Heart right ventricle (tissue), 16 donors: ENCODE results near the gene URB2. TPM values are rescaled to one million over a fixed set of nuclear protein-coding genes. Genes with fewer than 3 reads are reported as not detected.
"Not testable (repeated sequence)": the region's sequence is repeated elsewhere in the genome, so short reads cannot be mapped to it uniquely, and the experiment has no call there.

Experiments used
- ATAC-seq, 8 donors: fragments of 200-7000 bp; cut with Tn5 transposase; one replicate each; pipeline ENCODE4 v1.9.1; 2020; ENCODE audit warnings: mild to moderate bottlenecking in 8 of 8, moderate library complexity in 8 of 8, moderate number of reproducible peaks in 1 of 8
- DNase-seq, 2 donors: peaks; one replicate each; pipeline ENCODE4 v3.0.0-alpha.2; 2020
- H3K27ac ChIP-seq, 10 donors: fragments of 200-600 bp; sonication (generic) in 2 of 10; one replicate each; pipeline versions ENCODE4 v1.5.0 to v1.8.0; 2020 to 2022; ENCODE audit warnings: mild to moderate bottlenecking in 3 of 10
- H3K27me3 ChIP-seq, 7 donors: fragments of 200-600 bp; one replicate each; pipeline ENCODE4 v1.8.0; 2021 to 2022; ENCODE audit warnings: mild to moderate bottlenecking in 2 of 7
- H3K36me3 ChIP-seq, 9 donors: fragments of 200-600 bp; sonication (generic) in 1 of 9; one replicate each; pipeline versions ENCODE4 v1.5.0 to v1.8.0; 2020 to 2022; ENCODE audit warnings: mild to moderate bottlenecking in 2 of 9
- H3K4me1 ChIP-seq, 9 donors: fragments of 200-600 bp; sonication (generic) in 1 of 9; one replicate each; pipeline versions ENCODE4 v1.5.0 to v1.8.0; 2020 to 2022; ENCODE audit warnings: mild to moderate bottlenecking in 4 of 9
- H3K4me3 ChIP-seq, 10 donors: fragments of 200-600 bp; sonication (generic) in 2 of 10; one replicate each; pipeline versions ENCODE4 v1.5.0 to v1.8.0; 2020 to 2022; ENCODE audit warnings: mild to moderate bottlenecking in 7 of 10, moderate library complexity in 2 of 10
- H3K9me3 ChIP-seq, 11 donors: fragments of 200-600 bp in 10 of 11; sonication (generic) in 2 of 11; one replicate each; pipeline versions ENCODE4 v1.5.0 to v1.8.0; 2013 to 2022; ENCODE audit warnings: mild to moderate bottlenecking in 2 of 11, control low read depth in 1 of 11, moderate library complexity in 1 of 11
- CTCF ChIP-seq, 9 donors: fragments of 200-600 bp; sonication (generic) in 2 of 9; IDR thresholded peaks; one replicate each; pipeline versions ENCODE4 v1.5.0 to v1.8.0; 2021 to 2022; ENCODE audit warnings: antibody characterized with exemption in 9 of 9, mild to moderate bottlenecking in 5 of 9, moderate library complexity in 1 of 9
- WGBS, 2 donors: extraction: QIAGEN DNeasy Blood & Tissue Kit; methylation state at CpG; one replicate each; pipeline ENCODE4 v1.1.7; 2013; ENCODE audit warnings: inconsistent platforms in 1 of 2; 5-methylcytosine and 5-hydroxymethylcytosine counted together
- intact Hi-C, 10 donors: fragments of 100-400 bp; cut with DNase I; formaldehyde crosslinking; loops; one replicate each; pipeline versions ENCODE4 v1.11.1 to v1.14.2; 2022
- polyA plus RNA-seq, 2 donors: library from polyadenylated mRNA; stranded (reverse); fragments of 200-250 nt; gene quantifications; one replicate each; pipeline ENCODE4 v1.2.3, GENCODE V29; 2013
- total RNA-seq, 10 donors: library from RNA; stranded (reverse); fragmentation: NEBNext Ultra II Directional in 3 of 10; extraction: Animal tissue kit (Norgen Biotek cat#: 25700) in 3 of 10; gene quantifications; one replicate each; pipeline versions ENCODE4 v1.2.1 to v1.2.4, GENCODE V29; 2021 to 2023
- donor health status: Arrhythmogenic right ventricular cardiomyopathy.
- donor health status: ischemic (EF 13 %, LVEDD 7.1; RV severe dilation, severe dysfunction).
- donor health status: healthy with polysubstance abuse.
- donor health status: DM: no; HTN: yes; CAD: no.
- donor health status: DM: no; HTN: no; CAD: no.
- donor health status: ischemic (EF 25% LVEDD 6.9; RV normal size, moderate dysfunction).
- donor health status: ischemic (EF 25% LVEDD 5.7; RV mildly dilated, moderate dysfunction).
- donor health status: healthy.
- donor health status: DM: yes; HTN: yes; CAD: no.
- donor health status: Ischemic cardiomyopathy.
- donor health status: ischemic (EF 35%, LVEDD 5.7; RV mildly dilated, moderate dysfunction).
- donor health status: nonischemic (EF 11% LVEDD 7.7; RV severe dilation, severe dysfunction).
- donor health status: DM: yes; HTN: yes; CAD: no.
- donor health status: PGD.
- donor health status: ischemic (EF 29% LVEDD 5.4; RV normal size, mild dysfunction).
- donor health status: nonischemic (EF 23%, LVEDD 6.1; RV moderate dilation, normal function).

URB2 gene
- total and polyA plus RNA-seq, 12 donors: 1.6 to 5.6 (median 4.2) TPM

- H3K4me1 ChIP-seq: peaks cover 11 to 77% (median 34%) of the 10 kb centered on the region in 9 donors
- 50 to 64% methylated on average over 3 of the region's 3 CpGs for WGBS, 2 donors
- no peaks in the 10 kb centered on the region for H3K9me3 ChIP-seq
- TF ChIP-seq CTCF (IDR thresholded peaks at IDR 0.05): no peak
- DNase-seq (no peak), ATAC-seq (peak in 2 of 8 donors; percentile 53 to 62)
- H3K27me3 ChIP-seq: no peaks in the 10 kb centered on the region
- intact Hi-C loops: loop anchor here in 2 of 10 donors (5.0 to 10.0 kb wide), 2 partner anchors 59 to 66 kb away; partner anchors contain the start of gene ABCB10 (in 1 of the 2)
- H3K27ac ChIP-seq: no peak overlapping the region
- no peak overlapping the region for H3K4me3 ChIP-seq
- H3K36me3 ChIP-seq: no peaks in the 10 kb centered on the region
Observed at GRCh38 chr1:229620876-229621275, 5.2 kb upstream of the URB2 start.

GRCh38 chr1:229621663-229622062 is 4.4 kb upstream of the URB2 start:
- no peaks in the 10 kb centered on the region for H3K9me3 ChIP-seq
- TF ChIP-seq CTCF (IDR thresholded peaks at IDR 0.05): no peak
- H3K27ac ChIP-seq: no peak overlapping the region
- intact Hi-C loops: loop anchor here in 2 of 10 donors (5.0 to 10.0 kb wide), 2 partner anchors 59 to 67 kb away; partner anchors contain the start of gene ABCB10 (in 1 of the 2)
- DNase-seq: no peak
- H3K27me3 ChIP-seq: no peaks in the 10 kb centered on the region
- no peak for ATAC-seq
- H3K4me1 ChIP-seq: peaks cover 11 to 76% (median 36%) of the 10 kb centered on the region in 9 donors
- 92 to 95% methylated on average over 2 of the region's 2 CpGs for WGBS, 2 donors
- H3K4me3 ChIP-seq: no peak overlapping the region
- no peaks in the 10 kb centered on the region for H3K36me3 ChIP-seq

- not testable (repeated sequence) for H3K36me3 ChIP-seq, DNase-seq, ATAC-seq, H3K27me3 ChIP-seq, H3K9me3 ChIP-seq, H3K27ac ChIP-seq, H3K4me3 ChIP-seq
- WGBS, 2 donors: 81 to 84% methylated on average over 10 of the region's 10 CpGs
- H3K4me1 ChIP-seq: peaks cover 15 to 78% (median 46%) of the 10 kb centered on the region in 9 donors
- intact Hi-C loops: loop anchor here in 2 of 10 donors (5.0 to 10.0 kb wide), 2 partner anchors 60 to 68 kb away; partner anchors contain the start of gene ABCB10 (in 1 of the 2)
Observed at GRCh38 chr1:229622641-229623120, 3.4 kb upstream of the URB2 start.

- Histone ChIP-seq H3K27me3 (no peaks in the 10 kb centered on the region), H3K4me3 (no peak overlapping the region)
- intact Hi-C loops: loop anchor here in 2 of 10 donors (5.0 to 10.0 kb wide), 2 partner anchors 61 to 68 kb away; partner anchors contain the start of gene ABCB10 (in 1 of the 2)
Observed at GRCh38 chr1:229623225-229623624, 2.8 kb upstream of the URB2 start.

More at GRCh38 chr1:229623225-229623624, 2.8 kb upstream of the URB2 start:
- Histone ChIP-seq H3K4me1 (peaks cover 15 to 79% (median 47%) of the 10 kb centered on the region in 9 donors), H3K9me3 (no peaks in the 10 kb centered on the region), H3K27ac (no peak overlapping the region), H3K36me3 (no peaks in the 10 kb centered on the region)
- DNase-seq (no peak), ATAC-seq (no peak)
- WGBS, 2 donors: 86 to 93% methylated on average over 5 of the region's 5 CpGs
- TF ChIP-seq CTCF (IDR thresholded peaks at IDR 0.05): no peak
